HG03097 (cell line): Measurements from ENCODE around the gene PTPRE.
"Not testable (repeated sequence)": the region's sequence is repeated elsewhere in the genome, so short reads cannot be mapped to it uniquely, and the experiment has no call there.

Experiments used
- ATAC-seq: cut with Tn5 transposase; IDR thresholded peaks from one replicate; pipeline ENCODE4 v1.9.1; 2021; ENCODE audit not compliant: unreplicated experiment, low FRiP score

PTPRE gene

DNA sequence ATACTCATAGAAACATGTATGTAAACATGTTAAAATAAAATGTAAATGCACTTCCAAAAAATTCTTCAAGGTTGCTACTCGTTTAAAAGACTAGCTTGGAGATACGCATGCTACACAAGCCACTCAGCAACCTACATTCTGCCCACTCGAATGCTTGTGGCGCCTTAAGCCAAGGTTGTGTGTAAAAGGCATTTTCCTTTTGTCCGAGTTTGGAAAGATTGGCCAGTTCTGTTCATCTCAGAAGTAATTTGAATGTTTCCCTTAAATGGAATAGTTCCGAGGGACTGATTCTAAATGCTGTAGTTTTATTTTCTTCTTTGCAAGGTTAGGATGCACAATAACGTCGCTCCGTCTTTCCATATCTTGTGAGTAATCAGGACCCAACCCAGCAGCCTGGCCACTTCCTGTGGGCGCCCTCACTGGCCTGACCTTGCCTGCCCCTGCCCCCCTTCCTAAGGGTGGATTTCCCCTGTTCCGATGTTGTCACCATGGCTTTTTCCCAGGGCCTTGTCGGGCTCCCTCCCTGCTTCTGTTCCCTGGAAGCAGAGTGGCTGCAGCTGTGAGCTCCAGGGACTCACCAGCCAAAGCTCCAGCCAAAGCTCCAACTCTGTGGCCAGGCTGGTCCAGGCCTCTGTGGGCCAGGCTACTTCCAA lies 70.6 kb downstream of the PTPRE start:
- ATAC-seq: no peak

DNA sequence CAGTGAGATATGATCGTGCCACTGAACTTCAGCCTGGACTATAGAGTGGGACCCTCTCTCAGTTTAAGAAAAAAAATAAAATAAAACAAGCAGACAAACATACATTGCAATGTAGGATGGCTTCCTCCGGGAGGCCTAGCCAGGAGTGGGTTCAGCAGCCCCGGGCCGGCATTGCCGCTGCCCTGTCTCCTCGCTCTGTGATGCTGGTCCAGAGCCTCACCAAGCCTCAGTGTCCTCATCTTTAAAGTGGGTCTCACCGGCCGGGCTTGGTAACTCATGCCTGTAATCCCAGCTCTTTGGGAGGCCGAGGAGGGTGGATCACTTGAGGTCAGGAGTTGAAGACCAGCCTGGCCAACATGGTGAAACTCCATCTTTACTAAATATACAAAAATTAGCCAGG lies 71.6 kb downstream of the PTPRE start:
- ATAC-seq: no peak

DNA sequence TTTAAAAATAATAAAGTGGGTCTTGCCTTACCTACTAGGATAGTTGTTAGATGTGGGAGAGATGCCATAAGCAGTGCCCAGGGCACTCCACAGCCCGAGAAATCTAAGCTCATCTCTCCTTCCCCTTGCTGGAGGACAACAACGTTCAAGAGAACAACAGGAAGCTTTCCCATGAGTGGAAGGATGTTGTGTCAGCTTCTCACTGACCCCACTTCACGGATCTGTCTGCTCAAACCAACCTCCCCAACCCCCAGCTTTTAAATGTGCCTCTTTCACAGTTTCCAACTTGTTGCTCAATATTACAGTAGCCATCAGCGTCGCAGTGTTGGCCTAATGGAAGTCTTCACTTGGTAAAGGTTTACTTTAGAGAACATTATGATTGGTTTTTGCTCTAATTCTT lies 72.1 kb downstream of the PTPRE start:
- ATAC-seq: no peak

DNA sequence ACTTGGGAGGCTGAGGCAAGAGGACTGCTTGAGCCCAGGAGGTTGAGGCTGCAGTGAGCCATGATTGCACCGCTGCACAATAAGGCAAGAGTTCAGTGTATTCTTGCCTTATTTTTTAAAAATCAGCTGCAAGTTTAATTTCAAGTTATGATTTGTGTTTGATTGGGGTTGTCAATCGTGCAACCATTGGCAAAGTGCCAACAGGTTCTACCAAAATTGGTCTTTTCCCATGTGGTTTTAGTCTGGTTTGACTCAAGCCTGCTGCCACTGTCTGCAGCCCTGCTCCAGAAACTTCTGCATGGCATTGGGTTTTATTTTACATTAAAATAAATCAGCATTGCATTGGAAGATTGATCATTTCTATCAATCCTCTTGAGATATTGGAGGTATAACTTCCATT lies 72.7 kb downstream of the PTPRE start:
- ATAC-seq: no peak

DNA sequence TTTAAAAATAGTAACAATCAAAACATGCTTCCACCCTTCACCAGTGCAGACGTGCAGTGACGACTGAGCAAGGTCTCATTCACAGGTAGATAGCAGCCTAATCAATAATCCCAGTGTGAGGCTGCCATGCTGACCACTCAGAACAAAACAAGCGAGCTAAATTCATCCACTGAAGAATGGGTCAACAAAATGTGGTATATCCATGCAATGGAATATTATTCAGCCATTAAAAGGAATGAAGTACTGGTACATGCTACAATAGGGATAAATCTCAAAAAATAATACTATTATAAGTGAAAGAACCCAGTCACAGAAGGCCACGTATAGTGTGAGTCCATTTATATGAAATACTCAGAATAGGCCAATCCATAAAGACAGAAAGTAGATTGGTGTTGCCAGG lies 74.0 kb downstream of the PTPRE start:
- no peak for ATAC-seq

DNA sequence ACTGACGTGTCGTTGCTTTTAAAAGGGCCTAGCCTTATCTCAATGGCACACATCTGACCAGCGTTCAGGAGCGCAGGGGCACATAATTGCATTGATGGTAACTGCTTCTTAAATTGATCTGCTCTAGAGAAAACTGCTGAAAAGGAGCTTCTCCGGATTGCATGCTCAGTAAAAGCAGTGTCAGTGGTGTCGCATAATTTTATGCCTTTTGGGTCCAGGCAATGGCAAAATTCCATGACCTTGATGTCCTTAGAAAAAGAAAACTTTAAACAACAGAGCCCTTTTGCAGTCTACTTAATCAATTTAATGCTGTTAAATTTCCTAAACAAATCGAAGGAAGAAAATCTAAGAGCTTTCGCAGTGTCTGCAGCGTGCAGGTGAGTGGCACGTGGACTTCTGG lies 75.7 kb downstream of the PTPRE start:
- no peak for ATAC-seq

DNA sequence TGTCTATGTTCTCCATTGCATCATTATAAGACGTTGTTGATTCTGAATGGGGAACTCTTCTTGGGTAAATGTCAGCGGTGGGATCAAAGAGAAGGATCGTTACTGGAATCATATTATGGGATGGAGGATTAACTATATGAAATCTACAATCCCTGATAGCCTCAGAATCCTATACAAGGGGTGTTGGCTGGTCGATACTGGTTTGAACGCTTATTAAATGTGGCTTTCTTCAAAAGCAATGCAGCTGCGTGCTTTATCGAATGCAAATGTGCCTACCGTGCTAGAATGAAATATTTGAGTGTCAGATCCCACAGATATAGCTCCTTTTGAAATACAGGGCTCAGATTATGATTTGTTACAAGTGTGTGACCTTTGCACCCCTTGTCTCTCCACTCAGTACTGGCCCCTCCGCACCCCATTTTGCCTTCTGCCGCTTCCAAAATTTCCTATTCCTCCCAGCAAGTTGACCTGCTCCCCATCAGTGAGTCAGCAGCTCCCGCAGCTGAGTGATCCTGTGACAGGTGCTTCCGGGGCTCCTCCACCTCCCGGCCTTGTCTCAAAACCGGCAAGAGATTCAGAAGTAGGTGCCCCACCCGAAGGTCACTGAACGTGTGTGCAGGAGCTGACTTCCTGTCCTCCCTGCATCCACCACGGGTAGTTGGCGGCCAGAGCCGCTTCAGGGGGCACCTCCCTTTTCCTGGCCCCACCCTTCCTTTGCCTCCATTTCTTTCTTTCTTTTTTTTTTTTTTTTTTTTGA lies 76.6 kb downstream of the PTPRE start:
- ATAC-seq: no peak

DNA sequence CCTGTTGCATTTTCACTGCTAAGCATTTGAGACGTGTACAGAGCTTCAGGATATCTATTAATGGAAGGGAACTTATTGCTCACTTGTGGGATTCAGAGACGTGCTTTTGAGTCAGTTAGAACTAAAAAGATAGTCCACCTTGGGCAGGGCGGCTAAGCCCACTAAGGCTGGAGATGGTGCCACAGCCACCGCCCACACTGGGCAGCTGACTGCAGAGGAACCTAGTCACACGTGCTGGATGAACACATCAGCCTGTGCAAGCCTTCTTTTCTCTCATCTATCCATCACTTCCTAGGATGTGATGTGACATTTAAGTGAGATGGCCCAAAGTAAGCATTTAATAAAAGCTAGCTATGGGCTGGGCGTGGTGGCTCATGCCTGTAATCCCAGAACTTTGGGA lies 78.0 kb downstream of the PTPRE start:
- no peak for ATAC-seq

DNA sequence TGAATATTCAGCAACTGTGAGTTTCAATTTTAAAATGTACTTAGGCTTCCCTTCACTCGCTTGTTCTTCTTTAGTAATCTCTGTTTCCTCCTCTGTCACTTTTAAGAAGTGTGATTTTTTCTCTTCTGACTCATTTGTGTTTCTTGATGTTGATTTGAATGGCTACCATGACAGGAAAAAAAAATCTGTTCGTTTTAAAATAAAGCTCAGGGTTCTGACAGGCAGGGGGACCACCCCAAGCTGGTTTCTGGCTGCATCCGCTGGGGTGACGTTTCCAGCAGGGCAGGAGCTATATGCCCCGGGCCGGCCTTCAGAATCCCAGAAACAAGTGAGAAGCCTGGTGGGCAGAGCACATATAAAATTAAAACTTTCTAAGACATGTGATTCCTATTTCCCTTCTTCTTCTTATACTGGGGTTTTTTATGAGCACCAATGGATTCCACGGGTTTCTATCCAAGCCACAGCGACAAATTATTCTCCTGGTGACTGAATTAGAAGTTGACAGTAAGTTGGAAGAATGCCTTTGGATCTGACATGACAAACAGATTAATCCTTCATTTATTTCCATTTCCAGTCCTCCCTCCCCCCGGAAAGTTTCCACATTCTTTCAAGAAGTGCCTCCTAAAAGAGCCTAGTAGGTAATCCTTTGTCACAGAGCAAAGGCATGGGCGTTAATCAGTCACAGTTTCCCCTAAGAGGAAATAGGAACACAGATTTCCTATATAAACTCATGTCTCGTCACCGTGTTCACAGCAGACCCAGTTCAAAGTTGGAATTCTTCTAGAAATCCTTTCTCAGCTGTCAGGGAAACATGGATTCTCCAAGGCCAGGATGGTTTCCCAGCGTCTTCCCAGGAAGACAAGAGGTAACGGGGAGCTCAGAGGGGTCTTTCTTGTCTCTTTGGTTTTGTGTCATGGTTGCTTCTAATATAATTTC lies 79.9 kb downstream of the PTPRE start:
- no peak for ATAC-seq

DNA sequence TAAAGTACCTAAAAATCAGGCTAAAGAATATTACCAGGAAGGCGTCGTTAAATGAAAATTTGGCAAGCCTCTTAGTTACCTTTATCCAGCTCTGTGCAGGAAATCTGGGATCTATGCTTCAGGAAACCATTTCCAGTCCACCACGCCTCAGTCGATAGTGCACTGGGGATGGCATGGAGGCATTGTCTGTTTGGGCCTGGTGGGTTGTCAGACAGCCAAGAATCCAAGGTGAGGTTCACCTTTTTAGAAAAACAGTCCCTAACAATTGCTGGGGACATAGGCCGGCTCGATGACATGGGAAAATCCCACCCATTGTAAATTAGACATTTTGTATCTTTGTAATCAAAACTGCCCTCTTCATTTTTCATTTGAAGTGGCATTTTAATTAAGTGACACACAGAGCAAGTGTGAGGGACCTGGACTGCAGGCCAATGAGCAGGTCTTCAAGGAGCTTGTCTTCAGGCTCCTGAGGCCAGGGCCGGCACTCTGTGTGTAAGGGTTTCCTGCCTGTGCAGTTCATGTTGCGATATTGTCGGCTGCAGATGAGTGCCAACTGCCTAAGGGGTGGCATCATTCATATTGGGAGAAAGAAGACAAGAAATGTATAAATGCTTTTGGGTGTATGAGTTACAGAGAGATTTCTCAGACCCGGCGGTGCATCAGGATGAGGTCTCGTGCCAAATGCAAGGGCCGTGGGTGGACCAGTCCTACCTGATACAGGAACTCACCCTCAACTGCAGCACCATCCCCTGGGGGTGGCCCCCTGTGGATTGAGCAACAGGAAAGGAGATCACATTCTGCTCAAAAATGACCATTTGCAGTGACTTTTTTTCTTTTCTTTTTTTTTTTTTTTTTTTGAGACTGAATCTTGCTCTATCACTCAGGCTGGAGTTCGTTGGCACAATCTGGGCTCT lies 80.8 kb downstream of the PTPRE start:
- ATAC-seq: no peak

DNA sequence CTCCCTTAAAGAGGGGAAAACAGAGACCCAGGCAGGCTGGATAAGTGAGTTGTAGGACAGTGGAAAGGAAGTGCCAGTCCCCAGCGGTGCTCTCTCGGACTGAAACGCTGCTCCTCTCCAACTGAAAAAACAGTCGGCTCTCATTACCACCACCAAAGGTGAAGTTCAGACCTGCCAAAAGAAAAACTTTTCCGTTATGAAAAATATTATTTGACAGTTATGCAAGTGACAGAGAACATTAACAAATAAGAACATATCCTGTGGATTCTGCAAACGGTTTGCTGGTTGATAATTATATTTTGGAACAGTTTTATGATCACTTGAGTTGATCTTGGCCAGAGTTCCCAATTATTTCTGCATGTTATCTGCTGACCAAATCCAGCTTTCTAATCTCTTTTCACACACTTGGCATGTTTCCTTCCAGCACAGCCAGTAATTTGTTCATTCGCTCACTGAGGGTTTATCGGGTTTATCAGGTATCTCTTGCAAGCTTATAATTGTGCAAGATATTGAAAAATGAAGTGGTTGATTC lies 82.6 kb downstream of the PTPRE start:
- ATAC-seq: no peak

DNA sequence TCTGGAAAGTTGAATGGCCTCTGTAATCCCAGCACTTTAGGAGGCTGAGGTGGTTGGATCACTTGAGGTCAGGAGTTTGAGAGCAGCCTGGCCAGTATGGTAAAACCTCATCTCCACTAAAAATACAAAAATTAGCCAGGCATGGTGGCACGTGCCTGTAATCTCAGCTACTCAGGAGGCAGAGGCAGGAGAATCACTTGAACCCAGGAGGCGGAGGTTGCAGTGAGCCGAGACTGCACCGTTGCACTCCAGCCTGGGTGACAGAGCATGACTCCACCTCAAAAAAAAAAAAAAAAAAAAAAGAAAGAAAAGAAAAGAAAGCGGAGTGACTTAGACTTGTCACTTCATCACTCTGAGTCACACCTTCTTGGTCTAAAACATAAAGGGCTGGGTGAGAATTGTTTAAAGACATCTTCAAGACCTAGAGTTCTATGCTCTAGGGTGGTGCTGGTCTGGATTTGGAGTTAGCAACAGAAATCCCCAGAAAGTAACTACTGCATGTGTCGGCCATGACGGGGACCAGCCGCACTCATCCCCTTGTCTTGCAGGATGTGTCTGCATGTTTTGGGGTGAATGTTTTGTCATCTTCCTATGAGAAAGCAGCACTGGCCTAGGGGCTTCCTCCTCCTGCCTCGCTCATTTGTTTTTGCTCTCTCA lies 83.4 kb downstream of the PTPRE start:
- not testable (repeated sequence) for ATAC-seq

DNA sequence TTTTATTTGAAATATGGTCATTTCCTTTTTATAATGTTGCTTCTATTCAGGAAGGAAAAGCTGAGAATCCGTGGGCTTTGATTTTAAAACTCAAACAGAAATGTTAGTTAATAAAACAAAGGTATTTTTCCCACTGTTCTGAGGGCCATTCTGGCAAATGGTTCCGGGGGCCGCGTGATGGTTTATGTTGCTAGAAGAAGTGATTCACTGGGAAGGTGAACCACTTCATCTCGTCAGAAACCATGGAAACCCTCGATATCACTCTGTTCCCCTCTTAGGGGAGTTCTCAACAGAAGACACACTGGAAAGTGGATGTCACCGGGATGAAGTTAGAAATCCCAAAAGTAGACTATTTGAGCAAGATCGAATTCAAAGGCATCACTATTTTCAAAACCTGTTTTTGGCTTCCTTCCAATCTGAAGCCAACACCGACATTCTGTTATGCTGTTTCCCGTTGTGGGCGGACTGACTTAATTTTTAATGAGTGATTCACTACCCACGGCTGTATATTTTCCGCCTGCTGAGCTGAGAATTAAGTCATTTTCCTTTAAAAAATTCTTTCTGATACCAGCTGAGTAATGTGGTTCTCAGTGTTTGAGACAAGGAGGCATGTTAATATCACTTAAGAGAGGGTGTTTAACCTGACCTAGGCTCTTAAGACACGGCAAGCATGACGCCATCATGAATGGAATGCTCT lies 84.1 kb downstream of the PTPRE start:
- ATAC-seq: no peak

DNA sequence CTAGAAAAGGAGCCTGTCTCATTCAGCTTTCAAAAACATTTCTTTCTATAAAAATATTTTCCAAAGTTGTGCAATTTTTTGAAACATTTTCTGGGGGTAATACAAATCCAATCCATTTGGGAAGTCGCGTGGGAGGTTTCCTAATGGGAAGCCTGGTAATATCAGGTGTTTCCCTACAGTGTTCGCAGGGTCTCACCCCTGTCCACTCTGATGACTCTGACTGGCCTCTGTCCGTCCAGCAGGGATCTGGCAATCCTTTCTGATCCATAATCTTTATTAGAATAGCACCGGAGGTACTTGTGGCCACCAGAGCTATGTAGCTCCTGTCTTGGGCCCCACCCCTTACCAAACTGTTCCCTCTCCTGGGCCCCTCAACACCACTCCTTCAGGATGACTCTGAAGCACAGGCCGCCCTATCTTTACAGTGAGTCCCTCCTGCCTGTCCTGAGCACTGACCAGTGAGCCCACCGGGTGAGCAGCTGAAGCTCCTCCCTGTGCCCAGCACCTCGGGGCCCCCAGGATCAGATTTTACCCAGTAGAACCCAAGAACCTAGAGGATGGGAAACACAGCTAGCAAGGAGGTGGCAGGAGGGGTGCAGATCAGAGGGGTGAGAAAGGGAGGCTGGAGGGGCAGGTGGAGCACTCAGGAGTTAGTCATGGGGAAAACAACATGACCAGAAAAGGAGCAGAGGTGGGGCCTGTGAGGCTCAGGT lies 84.8 kb downstream of the PTPRE start:
- no peak for ATAC-seq

DNA sequence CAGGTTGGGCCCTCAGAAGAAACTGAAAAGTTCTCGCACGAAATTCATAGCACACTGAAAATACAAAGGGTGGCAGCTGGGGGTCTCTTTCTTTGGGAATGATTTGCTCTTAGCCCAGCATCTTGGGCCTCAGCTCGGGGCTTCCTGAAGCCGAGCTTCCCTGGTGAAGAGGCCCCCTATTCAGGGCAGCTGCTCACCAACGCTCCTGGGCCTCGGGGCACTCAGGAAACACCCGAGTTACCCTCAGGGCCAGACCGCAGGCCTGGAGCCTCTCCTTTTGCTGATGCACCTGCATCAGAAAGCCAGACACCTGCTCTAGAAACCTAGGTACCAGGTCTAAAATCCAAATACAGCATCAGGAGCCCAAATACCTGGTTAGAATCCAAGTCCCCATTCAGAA lies 85.5 kb downstream of the PTPRE start:
- ATAC-seq: no peak

DNA sequence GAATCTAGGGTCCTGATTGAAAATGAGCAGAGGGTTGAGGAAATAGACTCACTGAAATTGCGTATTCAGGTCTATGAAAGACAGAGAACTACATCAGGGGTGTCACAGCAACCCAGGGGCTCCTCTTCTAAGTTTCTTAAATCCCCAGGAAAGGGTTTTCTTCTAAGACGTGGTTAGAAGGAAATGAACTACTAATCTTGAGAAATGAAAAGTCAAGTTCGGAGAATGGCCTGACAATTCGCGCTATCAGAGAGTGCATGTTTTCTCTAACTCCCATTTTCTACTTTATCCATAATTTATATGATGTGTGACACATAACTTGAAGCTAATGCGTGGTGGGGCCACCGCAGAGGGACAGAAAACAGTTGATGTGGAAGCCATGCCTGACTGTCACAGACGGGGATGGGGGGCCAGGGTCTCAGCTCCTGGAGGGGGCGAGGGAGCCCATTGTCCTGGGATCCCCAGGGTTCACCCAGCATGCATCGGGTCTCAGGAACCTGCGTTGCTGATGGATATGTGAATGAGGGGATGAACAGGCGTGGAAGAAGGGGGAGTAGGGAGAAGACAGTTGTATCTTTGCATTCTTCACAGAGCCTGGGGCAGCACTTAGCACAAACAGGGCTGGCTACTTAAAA lies 86.3 kb downstream of the PTPRE start:
- ATAC-seq: no peak

DNA sequence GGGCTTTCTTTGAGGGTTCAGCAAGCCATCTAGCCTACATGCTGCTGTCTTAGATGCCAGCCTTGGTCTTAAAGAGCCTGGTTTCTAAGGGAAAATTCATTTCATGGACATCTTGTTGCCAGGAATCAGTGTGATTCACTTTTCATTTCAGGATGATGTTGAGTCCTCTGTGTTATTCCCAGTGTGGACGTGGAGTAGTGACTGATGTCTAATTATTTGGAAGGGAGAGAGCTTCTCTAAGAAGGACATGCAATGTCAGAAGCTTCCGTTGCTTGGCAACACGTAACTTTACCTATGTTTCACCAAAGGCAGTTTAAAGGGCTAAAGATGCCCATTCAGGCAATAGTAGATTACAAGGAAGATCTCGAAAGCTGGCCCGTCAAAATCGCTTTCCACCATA lies 89.0 kb downstream of the PTPRE start:
- ATAC-seq: no peak

DNA sequence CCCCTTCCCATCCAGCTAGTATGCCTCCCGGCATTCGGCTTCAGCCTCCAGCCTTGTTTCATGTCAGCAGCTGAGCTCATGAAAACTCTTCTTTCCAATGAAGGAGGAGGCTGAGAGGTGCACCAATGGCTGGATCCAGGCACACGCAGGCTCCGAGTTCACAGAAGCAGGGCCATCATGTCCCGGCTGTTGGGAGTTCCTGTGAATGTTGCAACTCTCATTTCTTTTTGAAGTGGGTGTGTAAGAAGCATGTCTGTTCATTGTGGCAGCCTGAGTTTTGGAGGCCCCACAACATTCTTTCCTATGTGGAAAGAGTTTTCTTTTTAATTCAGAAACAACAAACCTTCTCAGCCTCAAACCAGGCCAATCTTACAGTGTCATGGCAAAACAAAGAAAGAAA lies 89.7 kb downstream of the PTPRE start:
- no peak for ATAC-seq
